Esophagus muscularis mucosa (tissue), 4 donors: ENCODE results near the gene TRAF2. TPM values are rescaled to one million over a fixed set of nuclear protein-coding genes. Genes with fewer than 3 reads are reported as not detected.

Experiments
- DNase-seq: peaks from one replicate; pipeline ENCODE4 v3.0.0-alpha.2; 2017; ENCODE audit errors: extremely low spot score
- H3K27ac ChIP-seq, 4 donors: fragments of 200-600 bp; sonication (generic); replicated peaks in 1 of 4; 1 replicate in 3 of 4; 2 replicates in 1 of 4; pipeline ENCODE4 v1.5.1; 2016 to 2019; ENCODE audit warnings: mild to moderate bottlenecking in 1 of 4
- H3K27me3 ChIP-seq, 4 donors: fragments of 200-600 bp; sonication (generic); one replicate each; pipeline versions ENCODE4 v1.5.1 to v1.6.0; 2016 to 2019
- H3K36me3 ChIP-seq, 4 donors: fragments of 200-600 bp; sonication (generic); one replicate each; pipeline ENCODE4 v1.5.1; 2016 to 2019
- H3K4me1 ChIP-seq, 4 donors: fragments of 200-600 bp; sonication (generic); one replicate each; pipeline ENCODE4 v1.5.1; 2016 to 2019
- H3K4me3 ChIP-seq, 4 donors: fragments of 200-600 bp; sonication (generic); 1 replicate in 2 of 4; 2 replicates in 2 of 4; pipeline ENCODE4 v1.5.1; 2016 to 2019; ENCODE audit warnings: mild to moderate bottlenecking in 4 of 4, moderate library complexity in 1 of 4
- H3K9me3 ChIP-seq, 4 donors: fragments of 200-600 bp; sonication (generic); 1 replicate in 3 of 4; 2 replicates in 1 of 4; pipeline ENCODE4 v1.5.1; 2016 to 2019
- CTCF ChIP-seq, 3 experiments: fragments of 200-600 bp in 2 of 3; fragments of 450-650 bp in 1 of 3; sonication (generic) in 2 of 3; IDR thresholded peaks; one replicate each; pipeline ENCODE4 v1.5.1; 2017 to 2019; ENCODE audit warnings: antibody characterized with exemption in 3 of 3, mild to moderate bottlenecking in 2 of 3, moderate library complexity in 1 of 3
- EP300 ChIP-seq: sonication (generic); formaldehyde crosslinking; IDR thresholded peaks from one replicate; pipeline ENCODE4 v1.6.1; 2017; ENCODE audit warnings: antibody characterized with exemption
- POLR2A ChIP-seq: fragments of 450-650 bp; IDR thresholded peaks from one replicate; pipeline ENCODE4 v1.6.1; 2017; ENCODE audit warnings: antibody characterized with exemption, moderate library complexity, mild to moderate bottlenecking, low read depth
- POLR2AphosphoS5 ChIP-seq, 2 donors: sonication (generic); formaldehyde crosslinking; IDR thresholded peaks; one replicate each; pipeline ENCODE4 v1.6.1; 2017; ENCODE audit warnings: antibody characterized with exemption in 2 of 2
- WGBS: methylation state at CpG from one replicate; pipeline ENCODE4 v1.1.5; 2018; 5-methylcytosine and 5-hydroxymethylcytosine counted together
- intact Hi-C: fragments of 100-400 bp; cut with DNase I; formaldehyde crosslinking; loops from one replicate; pipeline ENCODE4 v1.15.1; 2023
- total RNA-seq, 4 donors: library from RNA; depleted of rRNA; stranded (reverse); fragments of >200 nt; gene quantifications; one replicate each; pipeline versions ENCODE4 v1.1.0 to v1.2.1, GENCODE V29; 2016

The TRAF2 gene
- total RNA-seq, 4 donors from 2014 or later = 6.6 to 15.5 (median 12.4) TPM

- Histone ChIP-seq H3K9me3 (no peaks in the 10 kb centered on the region), H3K36me3 (peaks cover 26 to 42% (median 37%) of the 10 kb centered on the region in 4 donors), H3K4me3 (no peak overlapping the region), H3K27me3 (no peaks in the 10 kb centered on the region), H3K4me1 (peaks cover 29 to 49% (median 36%) of the 10 kb centered on the region in 4 donors), H3K27ac (no peak overlapping the region)
- WGBS = 84% methylated on average over 10 of the region's 22 CpGs
- intact Hi-C loops = no loop called here
- TF ChIP-seq POLR2A (no peak), CTCF (IDR thresholded peaks at IDR 0.05) (no peak), EP300 (no peak), POLR2AphosphoS5 (IDR thresholded peaks at IDR 0.05) (no peak)
- DNase-seq = no peak
Observed at GRCh38 chr9:136860933-136861873, 25.1 kb upstream of the TRAF2 start.

GRCh38 chr9:136861874-136862457 lies 24.4 kb upstream of the TRAF2 start:
- Histone ChIP-seq H3K4me1 (peaks cover 31 to 53% (median 40%) of the 10 kb centered on the region in 4 donors), H3K27me3 (no peaks in the 10 kb centered on the region), H3K27ac (no peak overlapping the region), H3K36me3 (peaks cover 26 to 42% (median 36%) of the 10 kb centered on the region in 4 donors), H3K4me3 (no peak overlapping the region), H3K9me3 (no peaks in the 10 kb centered on the region)
- DNase-seq = no peak
- TF ChIP-seq CTCF (IDR thresholded peaks at IDR 0.05) (no peak), EP300 (no peak), POLR2AphosphoS5 (IDR thresholded peaks at IDR 0.05) (no peak), POLR2A (no peak)
- intact Hi-C loops = no loop called here
- 87% methylated on average over 26 of the region's 26 CpGs for WGBS

- no peak for DNase-seq
- TF ChIP-seq POLR2A = no peak
- no peak for TF ChIP-seq EP300
- no peak for TF ChIP-seq CTCF (IDR thresholded peaks at IDR 0.05)
- no peak for TF ChIP-seq POLR2AphosphoS5 (IDR thresholded peaks at IDR 0.05)
- no peaks in the 10 kb centered on the region for H3K9me3 ChIP-seq
- WGBS = 90% methylated on average over 24 of the region's 31 CpGs
- intact Hi-C loops = no loop called here
- no peak overlapping the region for H3K27ac ChIP-seq
- peaks cover 26 to 42% (median 36%) of the 10 kb centered on the region in 4 donors for H3K36me3 ChIP-seq
- peaks cover 34 to 55% (median 43%) of the 10 kb centered on the region in 4 donors for H3K4me1 ChIP-seq
- no peaks in the 10 kb centered on the region for H3K27me3 ChIP-seq
- H3K4me3 ChIP-seq = no peak overlapping the region
Observed at GRCh38 chr9:136862849-136863622, 23.3 kb upstream of the TRAF2 start.

GRCh38 chr9:136863623-136864273 lies 22.6 kb upstream of the TRAF2 start:
- WGBS = 85% methylated on average over 12 of the region's 12 CpGs

More at GRCh38 chr9:136863623-136864273, 22.6 kb upstream of the TRAF2 start:
- H3K27me3 ChIP-seq = no peaks in the 10 kb centered on the region
- peaks cover 33 to 50% (median 38%) of the 10 kb centered on the region in 4 donors for H3K4me1 ChIP-seq
- no peak overlapping the region for H3K27ac ChIP-seq
- peaks cover 26 to 37% (median 36%) of the 10 kb centered on the region in 4 donors for H3K36me3 ChIP-seq
- TF ChIP-seq CTCF (IDR thresholded peaks at IDR 0.05) (no peak), POLR2AphosphoS5 (IDR thresholded peaks at IDR 0.05) (no peak), EP300 (no peak), POLR2A (no peak)
- no peak overlapping the region for H3K4me3 ChIP-seq
- H3K9me3 ChIP-seq = no peaks in the 10 kb centered on the region
- no peak for DNase-seq
- intact Hi-C loops = no loop called here
